Lung (tissue), 12 donors: ENCODE results near the gene WDR19. TPM values are rescaled to one million over a fixed set of nuclear protein-coding genes. Genes with fewer than 3 reads are reported as not detected.
A peak's percentile ranks its signal among the peaks of the same experiment; 100 is the strongest.

Experiments used
- ATAC-seq: fragments of 200-7000 bp; cut with Tn5 transposase; one replicate; pipeline ENCODE4 v1.9.1; 2020; ENCODE audit warnings: moderate number of reproducible peaks; ENCODE audit not compliant: insufficient read depth, low FRiP score
- DNase-seq, 3 donors: peaks; one replicate each; pipeline ENCODE4 v3.0.0-alpha.2; 2013 to 2017
- H3K27ac ChIP-seq, 2 donors: one replicate each; pipeline ENCODE4 v1.5.1; 2013; ENCODE audit warnings: mild to moderate bottlenecking in 2 of 2, moderate library complexity in 2 of 2, control low read depth in 1 of 2, inconsistent platforms in 1 of 2, low read depth in 1 of 2, low read length in 1 of 2
- H3K27me3 ChIP-seq, 3 donors: one replicate each; pipeline ENCODE4 v1.5.1; 2013; ENCODE audit warnings: low read length in 2 of 3; ENCODE audit not compliant: control insufficient read depth in 3 of 3, insufficient read depth in 3 of 3
- H3K36me3 ChIP-seq, 4 donors: one replicate each; pipeline ENCODE4 v1.5.1; 2013; ENCODE audit warnings: low read length in 4 of 4, mild to moderate bottlenecking in 1 of 4, moderate library complexity in 1 of 4; ENCODE audit not compliant: control insufficient read depth in 4 of 4, insufficient read depth in 4 of 4
- H3K4me1 ChIP-seq, 5 donors: one replicate each; pipeline ENCODE4 v1.5.1; 2013; ENCODE audit warnings: low read length in 5 of 5, mild to moderate bottlenecking in 2 of 5, moderate library complexity in 1 of 5; ENCODE audit not compliant: control insufficient read depth in 5 of 5, insufficient read depth in 5 of 5
- H3K4me3 ChIP-seq: one replicate; pipeline ENCODE4 v1.5.1; 2013; ENCODE audit warnings: mild to moderate bottlenecking, control low read depth, moderate library complexity
- H3K9ac ChIP-seq, 2 donors: one replicate each; pipeline ENCODE4 v1.5.1; 2013; ENCODE audit warnings: low read length in 2 of 2, control low read depth in 1 of 2; ENCODE audit not compliant: insufficient read depth in 1 of 2
- H3K9me3 ChIP-seq, 4 donors: one replicate each; pipeline ENCODE4 v1.5.1; 2013; ENCODE audit warnings: low read length in 3 of 4, mild to moderate bottlenecking in 1 of 4, moderate library complexity in 1 of 4; ENCODE audit not compliant: control insufficient read depth in 4 of 4, insufficient read depth in 3 of 4
- CTCF ChIP-seq: IDR thresholded peaks from 2 replicates; pipeline ENCODE4 v1.5.1; 2012; ENCODE audit warnings: mild to moderate bottlenecking; ENCODE audit errors: control extremely low read depth, extremely low read depth
- WGBS, 2 donors: extraction: QIAGEN DNeasy Blood & Tissue Kit; methylation state at CpG; one replicate each; pipeline ENCODE4 v1.1.7; 2013; 5-methylcytosine and 5-hydroxymethylcytosine counted together
- polyA plus RNA-seq, 2 donors: library from polyadenylated mRNA; stranded (reverse); fragments of 200-250 nt; gene quantifications; one replicate each; pipeline ENCODE4 v1.2.1, GENCODE V29; 2013
- total RNA-seq, 2 donors: library from RNA; depleted of rRNA in 1 of 2; stranded (reverse); fragments of >200 nt in 1 of 2; gene quantifications; one replicate each; pipeline ENCODE4 v1.2.1, GENCODE V29; 2014 to 2021
- donor health status: control.
- donor health status: control.
- donor health status: Bipolar disorder and iron deficiency.
- donor health status: healthy.
- donor health status: DM: yes; HTN: yes; CAD: no.

WDR19 gene
- total and polyA plus RNA-seq, 4 donors: 14.4 to 75.4 (median 40.5) TPM

DNA sequence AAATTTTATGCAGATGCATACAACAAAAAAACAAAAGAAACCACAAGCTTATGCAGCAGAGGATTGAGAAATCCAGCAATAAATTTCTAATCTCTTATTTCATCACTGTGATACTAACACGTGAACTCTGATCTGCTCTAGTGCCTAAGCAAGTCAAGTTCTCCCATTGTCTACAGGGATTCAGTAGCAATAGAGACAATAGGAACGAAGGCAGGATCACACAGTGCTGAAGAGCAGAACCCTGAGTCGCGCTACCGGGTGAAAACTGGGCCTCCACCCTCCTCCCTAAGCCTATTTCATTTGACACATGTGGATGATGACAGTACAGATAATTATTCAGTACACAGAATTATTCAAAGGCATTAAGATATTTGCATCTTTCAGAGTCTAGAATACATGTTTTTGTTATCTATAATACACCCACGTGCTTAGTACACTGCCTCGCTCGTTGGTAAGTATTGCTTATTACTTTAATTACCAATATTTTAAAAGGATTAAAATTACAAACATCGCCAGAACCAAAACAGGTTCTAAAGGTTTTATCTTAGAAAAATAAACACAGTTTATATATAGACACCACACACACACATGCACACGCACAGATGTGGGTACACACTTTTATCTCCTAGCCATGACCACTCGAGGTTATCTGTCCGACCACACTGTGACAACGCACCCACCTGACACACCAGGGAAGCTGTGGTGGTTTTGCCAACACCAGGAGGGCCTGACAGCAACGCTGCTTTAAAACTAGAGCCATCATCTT, 123.8 kb downstream of the WDR19 start:
- WGBS, 2 donors: 80 to 81% methylated on average over 14 of the region's 14 CpGs
- ATAC-seq: no peak
- Histone ChIP-seq H3K4me1 (peaks cover 0 to 4% (median 0%) of the 10 kb centered on the region in 5 donors), H3K9ac (no peak overlapping the region), H3K36me3 (peaks cover 12 to 43% (median 22%) of the 10 kb centered on the region in 4 donors), H3K27me3 (no peaks in the 10 kb centered on the region), H3K27ac (no peak overlapping the region), H3K9me3 (peaks cover 0 to 2% (median 0%) of the 10 kb centered on the region in 4 donors), H3K4me3 (no peak overlapping the region)
- no peak for DNase-seq
- TF ChIP-seq CTCF: no peak

GRCh38 chr4:39308611-39309010, 126.3 kb downstream of the WDR19 start:
- peak in 2 of 3 donors; percentile 13 to 23 for DNase-seq
- H3K4me1 ChIP-seq: peaks cover 0 to 19% (median 4%) of the 10 kb centered on the region in 5 donors
- H3K36me3 ChIP-seq: peaks cover 15 to 43% (median 22%) of the 10 kb centered on the region in 4 donors
- no peak overlapping the region for H3K27ac ChIP-seq
- H3K27me3 ChIP-seq: no peaks in the 10 kb centered on the region
- TF ChIP-seq CTCF: no peak
- H3K4me3 ChIP-seq: no peak overlapping the region
- H3K9me3 ChIP-seq: peaks cover 0 to 2% (median 0%) of the 10 kb centered on the region in 4 donors
- H3K9ac ChIP-seq: no peak overlapping the region
- WGBS, 2 donors: 81 to 84% methylated on average over 6 of the region's 6 CpGs
- no peak for ATAC-seq

DNA sequence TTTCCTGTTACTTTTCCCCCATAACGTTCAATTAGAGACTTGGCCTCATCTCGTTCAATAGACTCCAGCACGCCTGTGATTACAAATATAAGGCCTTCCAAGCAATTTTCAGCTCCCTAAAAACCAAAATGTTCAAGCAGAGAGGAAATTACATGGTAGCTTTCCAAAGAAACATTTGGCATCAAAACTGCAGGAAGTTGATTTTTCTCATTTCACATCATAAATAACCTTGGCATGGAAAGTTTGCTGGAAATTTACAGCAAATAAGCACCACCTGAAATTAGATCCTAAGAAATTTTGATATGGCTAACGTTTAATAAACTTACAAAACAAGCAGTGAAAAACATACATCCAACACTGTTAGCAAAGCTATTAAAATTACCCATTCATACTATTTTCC, 130.5 kb downstream of the WDR19 start:
- H3K4me1 ChIP-seq: peaks cover 0 to 26% (median 4%) of the 10 kb centered on the region in 5 donors
- no peak overlapping the region for H3K27ac ChIP-seq
- no peak overlapping the region for H3K9ac ChIP-seq
- DNase-seq (peak in 2 of 3 donors; percentile 75 to 82), ATAC-seq (no peak)
- peaks cover 18 to 47% (median 24%) of the 10 kb centered on the region in 4 donors for H3K36me3 ChIP-seq
- H3K4me3 ChIP-seq: no peak overlapping the region
- H3K27me3 ChIP-seq: no peaks in the 10 kb centered on the region
- TF ChIP-seq CTCF: no peak
- peaks cover 0 to 2% (median 0%) of the 10 kb centered on the region in 4 donors for H3K9me3 ChIP-seq
- WGBS, 2 donors: 32 to 61% methylated on average over 4 of the region's 4 CpGs
